Measurements from ENCODE around the gene APOA1.

Gene APOA1

GRCh38 chr11:116833816-116834534, 3.4 kb downstream of the APOA1 start:
- no peak for DNase-seq (ENCODE audit: low read depth in 3 of 3)

GRCh38 chr11:116833491-116833815, 4.0 kb downstream of the APOA1 start:
- DNase-seq (ENCODE audit: low read depth in 3 of 3) = no peak

- no peak for DNase-seq (ENCODE audit: low read depth in 3 of 3)
Measured at GRCh38 chr11:116832350-116833290, 4.8 kb downstream of the APOA1 start.

GRCh38 chr11:116831790-116832349, 5.6 kb downstream of the APOA1 start:
- DNase-seq (ENCODE audit: low read depth in 3 of 3) = no peak

- no peak for DNase-seq (ENCODE audit: low read depth in 3 of 3)
Measured at GRCh38 chr11:116830184-116830912, 7.1 kb downstream of the APOA1 start.

GRCh38 chr11:116829525-116830183, 7.8 kb downstream of the APOA1 start, which contains the start of gene APOC3:
APOC3 (plus strand) TSS chr11:116829907; CDS start chr11:116830583, 676 bp downstream.
- DNase-seq (ENCODE audit: low read depth in 3 of 3) = no peak

GRCh38 chr11:116828632-116829524, 8.5 kb downstream of the APOA1 start:
- DNase-seq (ENCODE audit: low read depth in 3 of 3) = no peak

GRCh38 chr11:116827461-116827860, 10.0 kb downstream of the APOA1 start:
- no peak for DNase-seq (ENCODE audit: low read depth in 3 of 3)

- DNase-seq (ENCODE audit: low read depth in 3 of 3) = no peak
Measured at GRCh38 chr11:116826751-116827431, 10.5 kb downstream of the APOA1 start.

- DNase-seq (ENCODE audit: low read depth in 3 of 3) = no peak
Measured at GRCh38 chr11:116825854-116826750, 11.3 kb downstream of the APOA1 start.

- DNase-seq (ENCODE audit: low read depth in 3 of 3) = no peak
Measured at GRCh38 chr11:116825434-116825833, 12.0 kb downstream of the APOA1 start.

- no peak for DNase-seq (ENCODE audit: low read depth in 3 of 3)
Measured at GRCh38 chr11:116823031-116823843, 14.2 kb downstream of the APOA1 start, which contains the start of gene APOA4. APOA4 (minus strand) TSS chr11:116823304; CDS start chr11:116823191, 113 bp downstream.

- DNase-seq (ENCODE audit: low read depth in 3 of 3) = no peak
Measured at GRCh38 chr11:116822575-116822974, 14.8 kb downstream of the APOA1 start.

- DNase-seq (ENCODE audit: low read depth in 3 of 3) = no peak
Measured at GRCh38 chr11:116821050-116821918, 16.1 kb downstream of the APOA1 start.

GRCh38 chr11:116819049-116819448, 18.4 kb downstream of the APOA1 start:
- DNase-seq (ENCODE audit: low read depth in 3 of 3) = no peak

- no peak for DNase-seq (ENCODE audit: low read depth in 3 of 3)
Measured at GRCh38 chr11:116814502-116814901, 22.9 kb downstream of the APOA1 start.
